Spleen (tissue), 7 donors: Measurements from ENCODE around the gene UQCC3.

Source experiments
- POLR2A ChIP-seq, 3 donors: fragments of 450-650 bp; IDR thresholded peaks; one replicate each; pipeline ENCODE4 v1.5.1; 2017; ENCODE audit warnings: antibody characterized with exemption in 3 of 3, mild to moderate bottlenecking in 1 of 3
- TF ChIP-seq, protein P1 (sequence below), 11 experiments: fragments of 200-600 bp in 7 of 11; fragments of 450-650 bp in 4 of 11; sonication (generic) in 4 of 11; IDR thresholded peaks in 8 of 11; conservative IDR thresholded peaks in 3 of 11; 1 replicate in 7 of 11; 2 replicates in 4 of 11; pipeline versions ENCODE4 v1.4.0 to v1.8.0; 2016 to 2021; ENCODE audit warnings: antibody characterized with exemption in 11 of 11, inconsistent platforms in 4 of 11, mild to moderate bottlenecking in 1 of 11
- donor health status: DM: no; HTN: no; CAD: no; lungs with moderate emphysema.
- donor health status: DM: no; HTN: no; CAD: no.
- donor health status: DM: no; HTN: no; CAD: no.

DNA sequence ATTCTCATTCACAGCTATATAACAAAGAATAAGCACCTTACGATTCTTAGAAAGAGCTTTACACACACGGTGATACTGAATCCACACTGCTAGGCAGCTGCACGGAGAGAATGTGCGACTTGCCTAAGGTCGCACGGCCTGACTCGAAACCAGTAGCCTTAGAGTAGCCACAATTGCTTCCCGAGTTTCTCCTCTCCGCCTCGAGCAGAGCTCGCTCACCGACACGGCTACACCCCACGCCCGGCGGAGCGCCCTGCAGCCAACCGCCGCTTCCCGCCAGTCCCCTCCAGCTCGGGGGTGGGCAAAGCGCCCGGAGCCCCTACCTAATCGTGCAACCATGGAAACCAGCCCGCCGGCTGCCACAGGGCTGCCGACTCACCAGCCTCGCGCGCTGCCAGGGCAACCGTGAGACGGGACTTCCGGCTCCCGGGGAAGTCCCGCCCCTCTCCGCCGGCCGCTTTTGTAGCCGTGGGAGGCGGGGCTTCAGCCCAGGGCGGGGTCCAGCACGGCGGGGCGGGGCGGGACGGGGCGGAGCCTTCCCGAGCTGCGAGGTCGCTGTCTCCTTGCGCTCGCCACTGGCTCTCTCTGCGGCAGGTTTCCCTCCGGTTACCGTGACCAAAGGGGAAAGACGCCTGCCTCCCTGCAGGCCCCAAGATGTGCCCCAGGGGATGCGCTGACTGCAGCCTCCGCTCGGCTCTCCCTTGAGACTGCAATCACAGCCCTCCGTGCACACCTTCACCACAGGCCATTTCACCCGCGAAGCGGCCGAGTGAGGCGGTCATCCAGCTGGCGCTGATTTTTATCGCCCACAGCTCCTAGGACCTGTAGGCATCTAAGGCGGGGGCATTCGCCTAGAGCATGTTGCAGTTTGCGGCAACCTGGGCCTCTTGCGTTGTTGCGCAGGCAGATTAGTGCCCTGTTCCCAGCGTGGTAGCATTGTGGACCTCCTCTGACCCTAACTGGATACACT, 34.7 kb downstream of the UQCC3 start:
- TF ChIP-seq, protein P1, sequence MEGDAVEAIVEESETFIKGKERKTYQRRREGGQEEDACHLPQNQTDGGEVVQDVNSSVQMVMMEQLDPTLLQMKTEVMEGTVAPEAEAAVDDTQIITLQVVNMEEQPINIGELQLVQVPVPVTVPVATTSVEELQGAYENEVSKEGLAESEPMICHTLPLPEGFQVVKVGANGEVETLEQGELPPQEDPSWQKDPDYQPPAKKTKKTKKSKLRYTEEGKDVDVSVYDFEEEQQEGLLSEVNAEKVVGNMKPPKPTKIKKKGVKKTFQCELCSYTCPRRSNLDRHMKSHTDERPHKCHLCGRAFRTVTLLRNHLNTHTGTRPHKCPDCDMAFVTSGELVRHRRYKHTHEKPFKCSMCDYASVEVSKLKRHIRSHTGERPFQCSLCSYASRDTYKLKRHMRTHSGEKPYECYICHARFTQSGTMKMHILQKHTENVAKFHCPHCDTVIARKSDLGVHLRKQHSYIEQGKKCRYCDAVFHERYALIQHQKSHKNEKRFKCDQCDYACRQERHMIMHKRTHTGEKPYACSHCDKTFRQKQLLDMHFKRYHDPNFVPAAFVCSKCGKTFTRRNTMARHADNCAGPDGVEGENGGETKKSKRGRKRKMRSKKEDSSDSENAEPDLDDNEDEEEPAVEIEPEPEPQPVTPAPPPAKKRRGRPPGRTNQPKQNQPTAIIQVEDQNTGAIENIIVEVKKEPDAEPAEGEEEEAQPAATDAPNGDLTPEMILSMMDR (IDR thresholded peaks at IDR 0.05 in 8 of 11, conservative IDR thresholded peaks at IDR 0.05 in 3 of 11), result peak in 3 of 11 experiments; percentile 13 to 33 (median 14)
- TF ChIP-seq POLR2A (IDR thresholded peaks at IDR 0.05), result peak in 1 of 3 donors; percentile 20
